Measurements from ENCODE around the gene CTNND2.

The CTNND2 gene

GRCh38 chr5:11251247-11251646 is 653.0 kb downstream of the CTNND2 start:
- CTCF ChIA-PET: interaction anchor here (0.5 to 2.9 kb wide), 4 partner anchors 14 to 798 kb away, joined by 3 to 22 read pairs (median 3); no protein-coding TSS in a partner anchor
- POLR2A ChIA-PET: no interaction called here
- Histone ChIP-seq H3K27ac (ENCODE audit: extremely low read depth, low read depth, low read length) (no peak overlapping the region), H3K9me3 (ENCODE audit: control insufficient read depth, insufficient read depth, low read depth, low read length) (no peaks in the 10 kb centered on the region), H3K36me3 (ENCODE audit: control insufficient read depth in 2 of 2, insufficient read depth in 1 of 2, low read length in 2 of 2) (no peaks in the 10 kb centered on the region), H3K4me3 (ENCODE audit: low read depth, low read length) (no peak overlapping the region), H3K4me1 (ENCODE audit: control insufficient read depth, insufficient read depth, low read length) (no peaks in the 10 kb centered on the region)
- TF ChIP-seq ATF2 (tag by site-specific recombination; IDR thresholded peaks at IDR 0.05; ENCODE audit: low read depth): peak; percentile 71
- TF ChIP-seq ZBTB21 (tag by site-specific recombination; IDR thresholded peaks at IDR 0.05): no peak
- TF ChIP-seq ZNF843 (tag by site-specific recombination; IDR thresholded peaks at IDR 0.05): no peak

GRCh38 chr5:11248966-11249365 is 655.3 kb downstream of the CTNND2 start:
- POLR2A ChIA-PET: no interaction called here

GRCh38 chr5:11247224-11247623 is 657.0 kb downstream of the CTNND2 start:
- Histone ChIP-seq H3K4me1 (ENCODE audit: control insufficient read depth, insufficient read depth, low read length) (no peaks in the 10 kb centered on the region), H3K27ac (ENCODE audit: extremely low read depth, low read depth, low read length) (no peak overlapping the region), H3K36me3 (ENCODE audit: control insufficient read depth in 2 of 2, insufficient read depth in 1 of 2, low read length in 2 of 2) (no peaks in the 10 kb centered on the region), H3K9me3 (ENCODE audit: control insufficient read depth, insufficient read depth, low read depth, low read length) (no peaks in the 10 kb centered on the region), H3K4me3 (ENCODE audit: low read depth, low read length) (no peak overlapping the region)
- ChIA-PET POLR2A (no interaction called here), CTCF (interaction anchor here (1.1 kb wide), 1 partner anchor 20 kb away, joined by 3 read pairs; no protein-coding TSS in a partner anchor)
- no peak for TF ChIP-seq ZFP37 (tag by site-specific recombination; IDR thresholded peaks at IDR 0.05)
- no peak for TF ChIP-seq BCL11A (tag by site-specific recombination; IDR thresholded peaks at IDR 0.05; ENCODE audit: low read depth)
- no peak for TF ChIP-seq ZNF398 (tag by site-specific recombination; IDR thresholded peaks at IDR 0.05)
- no peak for TF ChIP-seq ZNF621 (tag by site-specific recombination; IDR thresholded peaks at IDR 0.05)
- TF ChIP-seq ZNF76 (tag by site-specific recombination; IDR thresholded peaks at IDR 0.05; ENCODE audit: borderline replicate concordance, low read depth): no peak
- no peak for TF ChIP-seq REST (tag by site-specific recombination; IDR thresholded peaks at IDR 0.05)
- no peak for TF ChIP-seq ZNF660 (tag by site-specific recombination; IDR thresholded peaks at IDR 0.05)
- no peak for TF ChIP-seq KLF16 (tag by site-specific recombination; IDR thresholded peaks at IDR 0.05)
- no peak for TF ChIP-seq ZNF214 (tag by site-specific recombination; IDR thresholded peaks at IDR 0.05; ENCODE audit: borderline replicate concordance)
- TF ChIP-seq ZNF37A (tag by site-specific recombination; IDR thresholded peaks at IDR 0.05): no peak
- no peak for TF ChIP-seq ZNF148 (tag by site-specific recombination; IDR thresholded peaks at IDR 0.05; ENCODE audit: borderline replicate concordance)
- no peak for TF ChIP-seq ZNF514 (tag by site-specific recombination; IDR thresholded peaks at IDR 0.05)
- no peak for TF ChIP-seq ZNF223 (tag by site-specific recombination; IDR thresholded peaks at IDR 0.05)
- TF ChIP-seq ZNF239 (tag by site-specific recombination; IDR thresholded peaks at IDR 0.05): no peak
- TF ChIP-seq GLI2 (tag by site-specific recombination; IDR thresholded peaks at IDR 0.05; ENCODE audit: borderline replicate concordance, low read depth): no peak
- no peak for TF ChIP-seq ZNF768 (tag by site-specific recombination; IDR thresholded peaks at IDR 0.05)
- no peak for TF ChIP-seq OVOL3 (tag by site-specific recombination; IDR thresholded peaks at IDR 0.05)

More at GRCh38 chr5:11248966-11249365, 655.3 kb downstream of the CTNND2 start:
- Histone ChIP-seq H3K9me3 (ENCODE audit: control insufficient read depth, insufficient read depth, low read depth, low read length) (no peaks in the 10 kb centered on the region), H3K36me3 (ENCODE audit: control insufficient read depth in 2 of 2, insufficient read depth in 1 of 2, low read length in 2 of 2) (no peaks in the 10 kb centered on the region), H3K4me3 (ENCODE audit: low read depth, low read length) (no peak overlapping the region), H3K4me1 (ENCODE audit: control insufficient read depth, insufficient read depth, low read length) (no peaks in the 10 kb centered on the region), H3K27ac (ENCODE audit: extremely low read depth, low read depth, low read length) (no peak overlapping the region)
- no peak for TF ChIP-seq ZNF558 (tag by site-specific recombination; IDR thresholded peaks at IDR 0.05)
- no peak for TF ChIP-seq TRIM28 (IDR thresholded peaks at IDR 0.05; ENCODE audit: borderline replicate concordance, low read length)
- TF ChIP-seq ZNF768 (tag by site-specific recombination; IDR thresholded peaks at IDR 0.05): no peak
- no peak for TF ChIP-seq ZNF530 (tag by site-specific recombination; IDR thresholded peaks at IDR 0.05; ENCODE audit: low read depth)
- no peak for TF ChIP-seq KLF7 (tag by site-specific recombination; IDR thresholded peaks at IDR 0.05; ENCODE audit: borderline replicate concordance)
- TF ChIP-seq ZNF202 (tag by site-specific recombination; IDR thresholded peaks at IDR 0.05; ENCODE audit: borderline replicate concordance): no peak
- no peak for TF ChIP-seq OSR2 (tag by site-specific recombination; IDR thresholded peaks at IDR 0.05)
- TF ChIP-seq ZNF37A (tag by site-specific recombination; IDR thresholded peaks at IDR 0.05): no peak
- no peak for TF ChIP-seq ZNF670 (tag by site-specific recombination; IDR thresholded peaks at IDR 0.05; ENCODE audit: low read depth)
- CTCF ChIA-PET: no interaction called here
